SJSA1 (cell line): ENCODE results near the gene CSMD2. TPM values are rescaled to one million over a fixed set of nuclear protein-coding genes. Genes with fewer than 3 reads are reported as not detected.

Experiments
- DNase-seq, 2 experiments: peaks; one replicate each; pipeline ENCODE4 v3.0.0-alpha.2; 2015 to 2020; ENCODE audit warnings: low spot score in 2 of 2, low read depth in 1 of 2
- H3K27ac ChIP-seq: fragments of 250-450 bp; sonication (Bioruptor Pico); 2 replicates; pipeline ENCODE4 v1.5.1; 2020; ENCODE audit warnings: mild to moderate bottlenecking, moderate library complexity
- H3K27me3 ChIP-seq: fragments of 250-450 bp; sonication (Bioruptor Pico); replicated peaks from 2 replicates; pipeline ENCODE4 v1.5.1; 2020; ENCODE audit warnings: mild to moderate bottlenecking, moderate library complexity
- H3K36me3 ChIP-seq: fragments of 250-450 bp; sonication (Bioruptor Pico); 2 replicates; pipeline ENCODE4 v1.5.1; 2020; ENCODE audit warnings: mild to moderate bottlenecking
- H3K4me1 ChIP-seq: fragments of 250-450 bp; sonication (Bioruptor Pico); replicated peaks from 2 replicates; pipeline ENCODE4 v1.6.1; 2021; ENCODE audit warnings: mild to moderate bottlenecking
- H3K4me3 ChIP-seq: fragments of 250-450 bp; sonication (Bioruptor Pico); 2 replicates; pipeline ENCODE4 v1.5.1; 2020; ENCODE audit warnings: mild to moderate bottlenecking
- H3K9me3 ChIP-seq: fragments of 250-450 bp; sonication (Bioruptor Pico); replicated peaks from 2 replicates; pipeline ENCODE4 v1.5.1; 2020; ENCODE audit warnings: mild to moderate bottlenecking
- total RNA-seq: library from RNA; depleted of rRNA; stranded (reverse); fragments of >200 nt; shearing (Covaris generic); gene quantifications from 2 replicates; pipeline ENCODE4 v1.2.3, GENCODE V29; 2014

Gene CSMD2
- total RNA-seq, 1 experiment from 2014 or later: 0.87 TPM

DNA sequence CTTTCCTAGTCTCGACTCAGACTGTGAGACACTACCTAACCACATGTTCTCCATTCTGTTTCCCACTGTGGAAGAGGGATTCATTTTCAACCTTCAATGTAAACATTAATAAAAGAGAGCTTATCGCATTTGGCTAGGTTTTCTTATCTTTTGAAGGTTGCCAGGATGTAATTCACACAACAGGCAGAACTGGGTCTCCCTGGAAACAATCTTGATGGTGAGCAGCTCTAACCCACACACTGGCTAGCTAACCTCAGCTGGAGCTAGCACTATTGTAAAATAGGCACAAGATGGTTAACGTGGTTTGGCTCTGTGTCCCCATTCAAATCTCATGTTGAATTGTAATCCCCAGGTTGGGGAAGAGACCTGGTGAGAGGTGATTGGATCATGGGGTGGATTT is 617.5 kb downstream of the CSMD2 start:
- Histone ChIP-seq H3K4me3 (no peak overlapping the region), H3K9me3 (no peaks in the 10 kb centered on the region; the same call in 1 of the 2 replicates), H3K27ac (no peak overlapping the region), H3K36me3 (no peaks in the 10 kb centered on the region), H3K4me1 (no peaks in the 10 kb centered on the region), H3K27me3 (no peaks in the 10 kb centered on the region)
- DNase-seq: no peak

DNA sequence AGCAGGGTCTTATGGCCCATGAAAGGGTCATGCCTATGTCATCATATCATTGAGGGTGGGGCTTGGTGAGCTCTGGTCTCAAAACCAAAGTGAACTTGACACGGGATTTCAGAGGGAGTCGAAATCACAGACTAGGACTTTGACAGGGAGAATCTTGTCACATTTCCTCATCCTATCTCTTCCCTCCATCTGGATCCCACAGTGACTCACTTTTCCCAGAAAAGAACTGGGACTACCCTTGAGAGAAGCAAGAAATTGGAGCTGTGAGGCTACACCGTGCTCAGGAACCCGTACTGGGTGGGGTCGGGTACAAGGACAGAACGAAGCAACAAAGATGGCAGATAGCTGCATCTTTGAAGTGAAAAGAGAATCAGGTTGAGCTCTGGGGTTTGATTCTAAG is 623.1 kb downstream of the CSMD2 start:
- no peak overlapping the region for H3K27ac ChIP-seq
- H3K4me3 ChIP-seq: no peak overlapping the region
- no peak for DNase-seq
- H3K36me3 ChIP-seq: no peaks in the 10 kb centered on the region
- no peaks in the 10 kb centered on the region for H3K4me1 ChIP-seq
- H3K9me3 ChIP-seq: no peaks in the 10 kb centered on the region
- no peaks in the 10 kb centered on the region for H3K27me3 ChIP-seq

DNA sequence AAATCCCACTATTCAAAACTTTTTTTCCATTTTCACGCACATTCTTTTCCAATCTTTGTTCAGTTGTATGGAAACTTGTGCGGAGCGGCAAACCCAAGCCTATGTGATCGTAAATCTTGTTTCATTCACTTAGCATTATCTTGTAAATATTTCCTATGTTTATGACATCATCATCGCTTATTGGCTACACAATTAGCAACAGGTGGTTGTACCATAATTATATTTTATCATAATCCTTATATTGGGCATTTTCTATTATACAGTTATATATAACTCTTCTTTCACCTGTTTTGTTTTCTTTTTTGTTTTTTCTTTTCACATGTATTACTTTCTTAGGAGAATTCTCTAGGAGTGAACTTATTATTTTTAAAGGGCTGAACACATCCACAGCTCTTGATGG is 627.1 kb downstream of the CSMD2 start:
- no peaks in the 10 kb centered on the region for H3K9me3 ChIP-seq
- H3K27ac ChIP-seq: no peak overlapping the region
- H3K4me1 ChIP-seq: no peaks in the 10 kb centered on the region
- DNase-seq: no peak
- H3K36me3 ChIP-seq: no peaks in the 10 kb centered on the region
- no peaks in the 10 kb centered on the region for H3K27me3 ChIP-seq
- H3K4me3 ChIP-seq: no peak overlapping the region

DNA sequence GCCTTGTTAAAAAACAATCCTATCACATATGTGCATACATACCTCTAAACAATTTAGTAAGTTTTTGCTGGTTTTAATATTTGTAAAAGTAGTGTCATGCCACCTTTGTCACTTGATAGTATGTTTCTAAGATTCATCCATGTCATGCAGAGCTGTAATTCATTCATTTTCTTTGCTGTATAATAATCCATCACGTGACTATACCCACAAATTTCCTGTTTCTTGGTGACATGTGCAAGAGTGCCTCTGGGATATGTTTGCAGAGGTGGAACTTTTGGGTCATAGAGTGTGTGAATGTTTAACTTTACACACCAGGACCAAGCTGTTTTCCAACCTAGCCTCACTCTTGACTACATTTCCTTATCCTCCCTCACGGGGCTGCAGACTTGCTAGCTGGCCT is 629.7 kb downstream of the CSMD2 start:
- H3K36me3 ChIP-seq: no peaks in the 10 kb centered on the region
- H3K27me3 ChIP-seq: no peaks in the 10 kb centered on the region
- H3K27ac ChIP-seq: no peak overlapping the region
- no peaks in the 10 kb centered on the region for H3K9me3 ChIP-seq
- H3K4me3 ChIP-seq: no peak overlapping the region
- no peak for DNase-seq
- no peaks in the 10 kb centered on the region for H3K4me1 ChIP-seq

DNA sequence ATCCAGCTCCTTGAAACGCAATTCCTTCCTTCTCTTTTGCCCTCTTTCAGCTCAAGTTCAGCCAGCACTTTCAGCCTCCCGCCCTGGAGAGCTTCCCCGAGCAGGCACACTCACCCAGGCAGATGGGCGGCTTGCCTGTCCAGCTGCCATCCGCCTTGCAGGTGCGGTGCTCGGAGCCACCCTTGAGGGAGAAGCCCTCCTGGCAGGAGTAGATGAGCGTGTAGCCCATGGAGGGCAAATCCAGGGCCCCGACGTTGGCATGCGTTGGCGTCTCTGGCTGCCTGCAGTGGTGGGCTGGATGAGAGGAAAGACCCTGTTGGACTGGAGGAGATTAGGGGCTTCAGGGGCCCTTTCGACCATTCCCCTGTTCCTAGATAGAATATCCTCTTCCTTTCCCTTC is 632.1 kb downstream of the CSMD2 start:
- no peak for DNase-seq
- Histone ChIP-seq H3K27ac (no peak overlapping the region), H3K36me3 (no peaks in the 10 kb centered on the region), H3K4me3 (no peak overlapping the region), H3K4me1 (no peaks in the 10 kb centered on the region), H3K9me3 (no peaks in the 10 kb centered on the region), H3K27me3 (no peaks in the 10 kb centered on the region)

DNA sequence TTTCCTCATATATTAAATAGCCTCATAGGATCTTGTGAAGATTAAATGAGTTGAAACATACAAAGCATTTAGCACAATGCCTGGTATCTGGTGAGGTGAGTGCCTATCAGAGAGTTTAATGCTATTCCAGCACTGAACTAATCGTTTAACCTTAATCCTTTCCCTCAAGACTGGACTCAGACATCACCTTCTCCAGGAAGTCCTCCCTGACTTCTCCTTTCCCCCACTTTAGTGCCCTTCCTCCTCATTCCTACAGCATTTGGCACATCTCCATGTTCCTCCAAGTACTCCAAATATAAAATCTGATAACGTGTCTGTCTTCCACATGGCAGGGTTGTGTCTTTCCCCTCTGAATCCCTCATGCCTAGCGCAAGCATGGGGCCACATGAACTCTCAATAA is 632.8 kb downstream of the CSMD2 start:
- Histone ChIP-seq H3K4me1 (no peaks in the 10 kb centered on the region), H3K36me3 (no peaks in the 10 kb centered on the region)
- no peak for DNase-seq

DNA sequence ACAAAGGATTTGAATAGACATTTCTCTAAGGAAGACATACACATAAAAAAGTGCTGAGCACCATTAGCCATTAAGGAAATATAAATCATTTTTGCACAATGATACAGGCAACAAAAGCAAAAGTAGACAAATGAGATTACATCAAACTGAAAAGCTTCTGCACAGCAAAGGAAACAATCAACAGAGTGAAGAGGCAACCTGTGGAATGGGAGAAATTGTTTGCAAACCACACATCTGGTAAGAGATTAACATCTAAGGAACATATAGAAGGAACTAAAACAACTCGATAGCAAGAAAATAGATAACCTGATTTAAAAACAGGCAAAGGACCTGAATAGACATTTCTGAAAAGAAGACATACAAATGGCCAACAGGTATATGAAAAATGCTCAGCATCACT is 635.1 kb downstream of the CSMD2 start:
- Histone ChIP-seq H3K4me1 (no peaks in the 10 kb centered on the region), H3K9me3 (no peaks in the 10 kb centered on the region), H3K27ac (no peak overlapping the region), H3K36me3 (no peaks in the 10 kb centered on the region), H3K4me3 (no peak overlapping the region), H3K27me3 (no peaks in the 10 kb centered on the region)
- DNase-seq: no peak

More for the DNA sequence above, 632.8 kb downstream of the CSMD2 start:
- H3K27me3 ChIP-seq: no peaks in the 10 kb centered on the region
- H3K9me3 ChIP-seq: no peaks in the 10 kb centered on the region
- H3K27ac ChIP-seq: no peak overlapping the region
- no peak overlapping the region for H3K4me3 ChIP-seq

DNA sequence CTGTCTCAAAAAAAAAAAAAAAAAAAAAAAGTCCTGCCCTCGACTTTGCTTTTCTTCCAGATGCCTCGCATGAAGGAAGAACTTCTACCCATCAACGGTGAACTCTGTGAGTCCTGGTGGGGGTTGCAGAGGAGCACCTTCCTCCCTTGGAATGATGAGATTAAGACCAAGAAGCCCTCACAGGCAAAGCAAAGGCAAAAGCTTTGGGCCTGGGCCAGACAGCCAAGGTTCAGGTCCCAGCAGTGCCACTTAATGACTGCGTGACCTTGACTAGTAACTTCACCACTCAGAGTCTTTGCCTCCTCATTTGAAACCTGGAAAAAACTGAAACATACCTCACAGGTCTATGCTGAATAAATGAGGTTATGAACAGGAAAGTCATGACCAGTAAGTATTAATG is 637.1 kb downstream of the CSMD2 start:
- Histone ChIP-seq H3K27ac (no peak overlapping the region), H3K4me1 (no peaks in the 10 kb centered on the region), H3K36me3 (no peaks in the 10 kb centered on the region), H3K4me3 (no peak overlapping the region), H3K9me3 (no peaks in the 10 kb centered on the region), H3K27me3 (0 out of 2 replicates have a peak, but pooled peaks cover 7% of the 10 kb centered on the region)
- no peak for DNase-seq

DNA sequence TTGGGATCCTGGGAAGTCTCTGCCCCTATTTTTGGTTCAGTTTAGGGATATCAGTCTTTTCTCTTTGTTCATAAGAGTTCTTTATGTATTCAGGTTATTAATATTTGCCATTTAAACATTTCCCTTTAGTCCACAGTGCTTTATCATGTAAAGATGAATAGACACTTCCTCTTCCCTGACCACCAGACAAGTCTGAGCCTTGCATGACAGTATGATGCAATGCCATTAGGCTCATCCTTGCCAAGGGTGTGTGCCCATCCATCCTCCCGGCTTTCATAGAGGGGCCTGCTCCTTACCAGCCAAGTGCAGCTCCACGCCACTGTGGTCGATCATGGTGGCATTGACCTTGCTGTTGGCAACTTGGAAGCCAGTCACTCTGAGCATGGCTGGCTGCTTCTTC is 640.4 kb downstream of the CSMD2 start:
- DNase-seq: no peak
- Histone ChIP-seq H3K27ac (no peak overlapping the region), H3K4me3 (no peak overlapping the region), H3K27me3 (0 out of 2 replicates have a peak, but pooled peaks cover 7% of the 10 kb centered on the region), H3K9me3 (no peaks in the 10 kb centered on the region), H3K4me1 (no peaks in the 10 kb centered on the region), H3K36me3 (no peaks in the 10 kb centered on the region)

DNA sequence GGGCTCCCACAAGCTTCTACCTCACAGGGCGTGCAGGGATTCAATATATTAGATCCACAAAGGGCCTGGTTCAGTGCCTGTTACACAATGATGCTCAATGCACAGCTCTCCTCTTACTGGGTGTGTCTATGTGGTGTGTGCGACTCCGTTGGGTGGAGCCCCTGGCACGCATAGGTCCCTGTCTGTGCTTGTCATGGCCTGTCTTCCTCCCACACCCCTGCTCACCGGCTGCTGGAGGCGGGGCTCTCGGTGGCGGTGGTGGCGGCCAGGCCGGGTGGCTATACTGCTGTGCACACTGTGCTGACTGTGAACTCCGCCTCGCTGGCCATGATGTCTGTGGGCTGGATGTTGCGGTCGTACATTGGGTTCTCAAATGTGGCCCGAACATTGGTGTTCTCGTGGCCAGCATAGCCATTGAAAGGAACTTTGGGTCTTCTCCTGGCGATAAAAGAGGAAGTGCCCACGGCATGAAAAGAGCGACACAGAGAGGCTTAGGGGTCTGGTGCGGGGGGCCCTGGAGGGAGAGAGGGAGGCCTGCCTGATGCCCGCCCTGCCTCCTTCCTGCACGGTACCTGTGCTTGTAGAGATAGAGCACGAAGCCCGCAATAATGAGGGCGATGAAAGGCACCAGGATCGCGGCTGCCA is 645.7 kb downstream of the CSMD2 start:
- H3K4me3 ChIP-seq: no peak overlapping the region
- H3K9me3 ChIP-seq: no peaks in the 10 kb centered on the region
- no peak for DNase-seq
- H3K27me3 ChIP-seq: peaks cover 7% of the 10 kb centered on the region; the same call in 1 of the 2 replicates
- H3K4me1 ChIP-seq: no peaks in the 10 kb centered on the region
- H3K27ac ChIP-seq: no peak overlapping the region
- no peaks in the 10 kb centered on the region for H3K36me3 ChIP-seq

DNA sequence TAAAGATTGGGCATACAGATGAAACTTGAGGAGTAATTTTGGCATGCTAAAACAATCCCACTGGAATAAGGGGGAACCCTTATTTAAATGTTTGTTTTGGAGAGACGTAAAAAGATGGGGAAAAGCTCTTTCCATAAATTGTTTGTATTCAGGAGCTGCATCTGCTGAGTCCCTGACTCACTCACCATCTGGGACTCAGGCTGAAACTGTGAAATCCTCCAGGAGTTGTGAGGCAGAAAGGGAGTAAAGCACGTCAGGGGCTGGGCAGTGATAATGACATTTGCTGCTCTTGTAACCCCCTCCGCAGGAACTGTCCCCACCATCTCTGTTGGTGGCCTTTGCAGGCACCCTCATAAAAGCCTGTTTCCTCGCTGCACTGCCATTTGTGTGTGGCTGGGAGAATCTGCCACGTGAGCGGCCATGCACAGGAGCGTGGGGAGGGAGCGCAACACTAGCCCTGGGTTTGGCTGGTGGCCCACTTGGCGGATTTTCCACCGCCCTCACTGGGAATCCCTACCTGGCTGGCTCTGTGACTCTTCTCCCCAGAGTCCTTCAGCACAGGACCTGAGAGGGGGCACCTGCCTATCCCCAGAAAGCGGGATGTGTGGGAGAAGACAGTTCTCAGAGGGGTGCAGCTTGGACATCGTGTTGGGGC is 647.3 kb downstream of the CSMD2 start:
- no peaks in the 10 kb centered on the region; the same call in 1 of the 2 replicates for H3K27me3 ChIP-seq

DNA sequence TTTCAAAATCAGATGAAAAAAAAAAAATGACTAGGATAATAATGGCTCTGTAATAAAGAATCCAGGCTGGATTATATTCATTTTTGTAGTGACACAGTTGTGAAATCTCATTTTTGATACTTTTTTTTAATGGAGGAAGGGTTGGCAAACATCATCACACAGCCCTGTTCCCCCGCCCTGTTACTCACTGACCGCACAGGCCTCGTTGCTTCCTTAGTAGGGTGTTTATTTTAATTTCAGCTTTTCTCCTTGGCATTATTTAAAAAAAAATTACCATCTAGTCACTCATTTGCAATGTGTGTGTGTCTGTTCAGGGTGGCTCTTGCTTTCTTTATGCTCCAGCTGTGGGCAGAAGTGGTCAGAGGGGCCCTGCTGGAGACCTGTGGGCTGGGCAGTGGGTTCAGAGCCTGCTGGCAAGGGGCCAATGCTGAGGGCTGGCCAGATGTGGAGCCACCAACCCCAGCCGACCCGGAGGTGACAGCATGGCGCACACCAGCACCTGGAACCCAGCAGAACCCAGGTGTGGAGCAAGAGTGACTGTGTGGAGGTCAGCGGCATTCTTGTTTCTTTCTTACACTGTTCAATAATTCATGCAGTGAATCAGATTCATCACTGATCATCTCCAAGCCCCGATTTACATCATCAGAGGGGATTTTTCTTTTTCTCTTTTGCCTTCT is 648.0 kb downstream of the CSMD2 start:
- no peak overlapping the region for H3K4me3 ChIP-seq
- no peak overlapping the region for H3K27ac ChIP-seq
- no peak for DNase-seq
- H3K36me3 ChIP-seq: no peaks in the 10 kb centered on the region
- no peaks in the 10 kb centered on the region for H3K4me1 ChIP-seq
- no peaks in the 10 kb centered on the region; the same call in 1 of the 2 replicates for H3K27me3 ChIP-seq
- H3K9me3 ChIP-seq: no peaks in the 10 kb centered on the region

More for the DNA sequence above, 647.3 kb downstream of the CSMD2 start:
- Histone ChIP-seq H3K27ac (no peak overlapping the region), H3K4me1 (no peaks in the 10 kb centered on the region), H3K9me3 (no peaks in the 10 kb centered on the region), H3K4me3 (no peak overlapping the region), H3K36me3 (no peaks in the 10 kb centered on the region)
- no peak for DNase-seq

DNA sequence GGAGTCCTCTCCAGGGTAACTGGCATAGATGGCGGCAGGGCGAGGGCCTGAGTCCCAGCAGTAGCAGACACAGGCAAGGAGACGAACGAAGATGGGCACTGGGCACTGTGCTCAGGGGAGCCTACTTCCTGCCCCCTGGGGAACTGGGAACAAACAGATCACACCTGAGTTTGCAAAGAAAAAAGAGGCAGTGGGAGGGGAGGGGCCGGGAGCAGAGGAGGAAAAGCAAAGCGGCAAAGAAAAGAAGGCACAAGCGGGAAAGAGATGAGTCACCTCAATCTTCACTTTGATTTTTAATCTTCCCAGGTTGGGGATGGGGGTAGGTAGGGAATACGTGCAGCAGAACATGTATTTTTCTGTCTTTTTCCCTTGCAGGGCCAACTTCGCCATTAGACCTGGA is 648.6 kb downstream of the CSMD2 start:
- no peak overlapping the region for H3K4me3 ChIP-seq
- no peaks in the 10 kb centered on the region for H3K36me3 ChIP-seq
- no peak overlapping the region for H3K27ac ChIP-seq
- DNase-seq: no peak
- H3K9me3 ChIP-seq: no peaks in the 10 kb centered on the region
- H3K27me3 ChIP-seq: no peaks in the 10 kb centered on the region; the same call in 1 of the 2 replicates
- no peaks in the 10 kb centered on the region for H3K4me1 ChIP-seq

DNA sequence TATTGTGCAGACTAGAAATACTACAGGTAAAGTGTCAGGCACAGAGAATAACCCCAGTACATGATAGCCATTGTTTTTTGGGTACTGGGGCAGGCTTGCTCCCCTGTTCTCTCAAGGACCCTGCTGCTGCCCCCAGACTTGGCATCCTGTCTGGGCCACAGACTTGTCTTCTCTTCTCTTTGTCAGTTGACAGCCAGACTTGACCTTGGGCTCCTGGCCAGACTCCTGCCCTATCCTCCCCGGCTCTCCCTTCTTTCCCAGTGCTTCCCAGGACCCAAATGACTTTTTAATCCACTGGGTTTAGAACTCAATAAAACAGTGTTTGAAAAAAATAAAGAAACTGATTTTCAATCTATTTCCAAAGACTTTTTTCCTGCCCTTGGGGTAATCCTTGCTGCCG is 649.4 kb downstream of the CSMD2 start:
- H3K36me3 ChIP-seq: no peaks in the 10 kb centered on the region
- no peak for DNase-seq
- no peaks in the 10 kb centered on the region for H3K9me3 ChIP-seq
- H3K27ac ChIP-seq: no peak overlapping the region
- no peak overlapping the region for H3K4me3 ChIP-seq
- H3K4me1 ChIP-seq: no peaks in the 10 kb centered on the region
- no peaks in the 10 kb centered on the region; the same call in 1 of the 2 replicates for H3K27me3 ChIP-seq
